ENCODE measurements around the gene TNFAIP6. TPM values are rescaled to one million over a fixed set of nuclear protein-coding genes. Genes with fewer than 3 reads are reported as not detected.

The TNFAIP6 gene
- total RNA-seq, 1 donor from 2014 or later = not detected

GRCh38 chr2:151379169-151379568 is 21.8 kb downstream of the TNFAIP6 start:
- DNase-seq (ENCODE audit: extremely low spot score, unreplicated experiment) = no peak

DNA sequence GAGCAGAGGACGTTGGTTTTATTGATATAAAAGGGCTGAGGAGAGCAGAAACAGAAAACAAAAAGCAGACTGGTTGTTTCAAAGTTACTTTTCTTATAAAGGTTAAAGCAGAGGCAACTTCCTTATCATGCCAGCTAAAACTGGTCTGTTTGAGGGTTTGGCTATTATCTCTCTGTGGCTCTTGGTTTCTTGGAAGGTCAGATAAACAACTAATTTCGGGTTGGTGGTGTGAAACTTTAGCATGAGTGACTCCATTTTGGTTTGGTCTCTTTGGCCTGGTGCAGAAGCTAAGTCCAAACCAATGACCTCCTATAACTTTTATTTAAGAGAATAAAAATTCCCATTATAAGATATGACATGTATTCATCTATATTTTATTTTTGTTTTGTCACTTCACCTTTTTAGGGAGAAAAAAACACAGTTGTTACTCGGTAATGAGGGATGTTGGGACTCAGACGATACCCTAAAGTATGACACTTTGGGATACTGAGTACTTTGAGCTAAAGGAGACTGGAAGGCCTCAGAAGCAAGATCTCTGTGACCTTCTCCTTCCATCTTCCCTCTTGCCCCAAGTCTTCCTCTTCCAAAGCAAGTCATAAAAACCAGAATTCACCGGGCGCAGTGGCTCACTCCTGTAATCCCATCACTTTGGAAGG is 23.3 kb downstream of the TNFAIP6 start:
- H3K27ac Mint-ChIP-seq (ENCODE audit: unreplicated experiment) = no peak overlapping the region
- no peak for DNase-seq (ENCODE audit: extremely low spot score, unreplicated experiment)
- H3K4me3 Mint-ChIP-seq (ENCODE audit: unreplicated experiment) = no peak overlapping the region
- no peaks in the 10 kb centered on the region for H3K36me3 Mint-ChIP-seq (ENCODE audit: unreplicated experiment)
- peaks cover 6% of the 10 kb centered on the region for H3K4me1 Mint-ChIP-seq (ENCODE audit: unreplicated experiment)
- H3K9me3 Mint-ChIP-seq (ENCODE audit: unreplicated experiment) = no peaks in the 10 kb centered on the region
- no peaks in the 10 kb centered on the region for H3K27me3 Mint-ChIP-seq (ENCODE audit: unreplicated experiment)
- no peak for TF ChIP-seq CTCF (IDR thresholded peaks at IDR 0.05)

More at GRCh38 chr2:151379169-151379568, 21.8 kb downstream of the TNFAIP6 start:
- Mint-ChIP-seq H3K4me3 (ENCODE audit: unreplicated experiment) (no peak overlapping the region), H3K9me3 (ENCODE audit: unreplicated experiment) (no peaks in the 10 kb centered on the region), H3K4me1 (ENCODE audit: unreplicated experiment) (peaks cover 8% of the 10 kb centered on the region), H3K36me3 (ENCODE audit: unreplicated experiment) (no peaks in the 10 kb centered on the region), H3K27me3 (ENCODE audit: unreplicated experiment) (no peaks in the 10 kb centered on the region), H3K27ac (ENCODE audit: unreplicated experiment) (no peak overlapping the region)
- TF ChIP-seq CTCF (IDR thresholded peaks at IDR 0.05) = no peak

GRCh38 chr2:151381266-151381665 is 23.9 kb downstream of the TNFAIP6 start:
- no peaks in the 10 kb centered on the region for H3K27me3 Mint-ChIP-seq (ENCODE audit: unreplicated experiment)
- H3K27ac Mint-ChIP-seq (ENCODE audit: unreplicated experiment) = peak overlapping the region; percentile 62
- H3K9me3 Mint-ChIP-seq (ENCODE audit: unreplicated experiment) = no peaks in the 10 kb centered on the region
- no peak for DNase-seq (ENCODE audit: extremely low spot score, unreplicated experiment)
- no peak for TF ChIP-seq CTCF (IDR thresholded peaks at IDR 0.05)
- H3K4me3 Mint-ChIP-seq (ENCODE audit: unreplicated experiment) = no peak overlapping the region
- H3K36me3 Mint-ChIP-seq (ENCODE audit: unreplicated experiment) = no peaks in the 10 kb centered on the region
- H3K4me1 Mint-ChIP-seq (ENCODE audit: unreplicated experiment) = peaks cover 6% of the 10 kb centered on the region

- Mint-ChIP-seq H3K4me3 (ENCODE audit: unreplicated experiment) (no peak overlapping the region), H3K4me1 (ENCODE audit: unreplicated experiment) (peaks cover 5% of the 10 kb centered on the region), H3K36me3 (ENCODE audit: unreplicated experiment) (no peaks in the 10 kb centered on the region), H3K27ac (ENCODE audit: unreplicated experiment) (no peak overlapping the region), H3K9me3 (ENCODE audit: unreplicated experiment) (no peaks in the 10 kb centered on the region), H3K27me3 (ENCODE audit: unreplicated experiment) (no peaks in the 10 kb centered on the region)
- no peak for DNase-seq (ENCODE audit: extremely low spot score, unreplicated experiment)
- no peak for TF ChIP-seq CTCF (IDR thresholded peaks at IDR 0.05)
Measured at GRCh38 chr2:151388011-151388410, 30.6 kb downstream of the TNFAIP6 start.

DNA sequence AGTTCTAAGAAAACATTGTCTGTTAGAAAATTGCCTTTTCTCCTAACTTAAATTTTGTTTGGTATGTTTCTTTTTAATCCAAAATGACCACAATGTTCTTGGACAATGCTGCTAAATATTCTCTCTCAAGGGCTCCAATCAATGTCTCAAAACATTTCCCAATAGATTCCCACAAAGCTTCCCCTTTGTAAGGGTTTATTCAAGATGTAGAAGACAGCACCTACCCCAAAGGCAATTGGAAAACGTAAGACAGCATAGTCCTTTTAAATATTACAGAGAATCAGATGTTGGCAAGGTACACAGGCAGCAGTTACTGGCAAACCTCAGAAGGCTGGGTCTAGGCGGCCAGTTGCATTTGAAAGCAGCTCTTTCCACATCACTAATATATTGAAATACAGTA is 34.0 kb downstream of the TNFAIP6 start:
- no peaks in the 10 kb centered on the region for H3K36me3 Mint-ChIP-seq (ENCODE audit: unreplicated experiment)
- H3K9me3 Mint-ChIP-seq (ENCODE audit: unreplicated experiment) = no peaks in the 10 kb centered on the region
- no peaks in the 10 kb centered on the region for H3K27me3 Mint-ChIP-seq (ENCODE audit: unreplicated experiment)
- no peak for TF ChIP-seq CTCF (IDR thresholded peaks at IDR 0.05)
- no peak overlapping the region for H3K27ac Mint-ChIP-seq (ENCODE audit: unreplicated experiment)
- no peak overlapping the region for H3K4me3 Mint-ChIP-seq (ENCODE audit: unreplicated experiment)
- DNase-seq (ENCODE audit: extremely low spot score, unreplicated experiment) = no peak
- peaks cover 5% of the 10 kb centered on the region for H3K4me1 Mint-ChIP-seq (ENCODE audit: unreplicated experiment)

All from osteocyte (in vitro differentiated cells).